GM20431 (cell line): ENCODE results near the gene STK32B.
"Not testable (repeated sequence)": the region's sequence is repeated elsewhere in the genome, so short reads cannot be mapped to it uniquely, and the experiment has no call there.

ENCODE experiments used
- in situ Hi-C: fragments of 300-500 bp; cut with MseI, MboI; formaldehyde crosslinking; loops from one replicate; pipeline ENCODE4 v1.15.0; 2020; ENCODE audit warnings: low sequenced_read_pairs; ENCODE audit not compliant: unreplicated experiment

The STK32B gene

DNA sequence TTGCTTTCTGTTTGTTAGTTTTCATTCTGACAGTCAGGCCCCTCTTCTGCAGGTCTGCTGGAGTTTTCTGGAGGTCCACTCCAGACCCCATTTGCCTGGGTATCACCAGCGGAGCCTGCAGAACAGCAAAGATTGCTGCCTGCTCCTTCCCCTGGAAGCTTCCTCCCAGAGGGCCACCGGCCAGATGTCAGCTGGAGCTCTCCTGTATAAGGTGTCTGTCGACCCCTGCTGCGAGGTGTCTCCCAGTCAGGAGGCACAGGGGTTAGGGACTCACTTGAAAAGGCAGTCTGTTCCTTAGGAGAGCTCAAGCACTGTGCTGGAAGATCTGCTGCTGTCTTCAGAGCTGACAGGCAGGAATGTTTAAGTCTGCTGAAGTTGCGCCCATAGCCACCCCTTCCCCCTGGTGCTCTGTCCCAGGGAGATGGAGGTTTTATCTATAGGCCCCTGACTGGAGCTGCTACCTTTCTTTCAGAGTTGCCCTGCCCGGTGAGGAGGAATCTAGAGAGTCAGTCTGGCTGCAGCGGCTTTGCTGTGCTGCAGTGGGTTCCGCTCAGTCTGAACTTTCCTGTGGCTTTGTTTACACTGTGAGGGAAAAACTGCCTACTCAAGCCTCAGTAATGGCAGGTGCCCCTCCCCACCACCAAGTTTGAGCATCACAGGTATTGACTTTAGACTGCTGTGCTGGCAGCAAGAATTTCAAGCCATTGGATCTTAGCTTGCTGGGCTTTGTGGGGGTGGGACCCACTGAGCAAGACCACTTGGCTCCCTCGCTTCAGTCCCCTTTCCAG lies 246.9 kb downstream of the STK32B start:
- in situ Hi-C loops: not testable (repeated sequence)

DNA sequence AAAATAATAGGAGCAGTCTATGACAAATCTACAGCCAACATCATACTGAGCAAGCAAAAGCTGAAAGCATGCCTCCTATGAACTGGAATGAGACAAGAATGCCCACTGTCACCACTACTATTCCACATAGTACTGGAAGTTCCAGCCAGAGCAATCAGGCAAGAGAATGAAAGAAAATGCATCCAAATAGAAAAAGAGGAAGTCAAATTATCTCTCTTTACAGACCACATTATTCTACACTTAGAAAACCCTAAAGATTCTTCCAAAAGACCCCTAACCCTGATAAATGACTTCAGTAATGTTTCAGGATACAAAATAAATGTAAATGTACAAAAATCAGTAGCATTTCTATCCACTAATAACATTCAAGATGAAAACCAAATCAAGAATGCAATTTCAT lies 249.0 kb downstream of the STK32B start:
- in situ Hi-C loops: no loop called here

DNA sequence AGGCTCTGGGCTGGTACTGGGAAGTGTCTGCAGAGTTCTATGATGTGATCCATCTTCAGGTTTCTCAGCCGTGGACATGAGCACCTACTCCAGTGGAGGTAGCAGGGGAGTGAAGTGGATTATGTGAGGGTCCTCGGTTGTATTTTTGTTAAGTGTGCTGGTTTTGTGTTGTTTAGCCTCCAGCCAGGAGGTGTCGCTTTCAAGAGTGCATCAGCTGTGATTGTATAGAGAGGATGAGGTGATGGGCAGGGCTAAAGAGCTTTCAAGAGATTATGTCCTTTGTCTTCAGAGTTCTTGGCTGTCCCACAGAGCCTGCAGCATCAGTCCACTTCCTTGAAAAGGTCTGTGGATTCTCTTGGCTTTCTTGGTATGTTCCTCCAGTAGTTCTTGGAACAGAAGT lies 256.6 kb downstream of the STK32B start:
- in situ Hi-C loops: no loop called here

DNA sequence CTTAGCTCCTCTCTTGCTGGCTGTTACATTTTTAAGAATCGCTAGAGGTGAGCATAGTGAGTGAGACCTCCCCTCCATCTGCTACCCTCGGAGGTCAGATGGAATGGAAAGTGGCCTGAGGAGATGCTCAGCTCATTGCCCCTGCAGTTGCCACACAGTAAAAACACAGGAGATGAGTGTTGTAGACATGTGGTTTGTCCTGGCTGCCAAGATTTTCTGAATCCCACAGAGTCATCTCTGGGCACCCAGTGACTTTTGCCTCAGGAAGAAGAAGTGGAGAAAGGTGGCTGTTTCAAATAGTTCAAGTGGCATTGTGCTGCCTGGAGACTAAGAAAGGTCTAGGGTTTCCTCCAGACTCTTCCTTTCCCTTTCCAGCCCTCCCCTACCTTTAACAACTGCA lies 271.0 kb downstream of the STK32B start:
- in situ Hi-C loops: no loop called here

DNA sequence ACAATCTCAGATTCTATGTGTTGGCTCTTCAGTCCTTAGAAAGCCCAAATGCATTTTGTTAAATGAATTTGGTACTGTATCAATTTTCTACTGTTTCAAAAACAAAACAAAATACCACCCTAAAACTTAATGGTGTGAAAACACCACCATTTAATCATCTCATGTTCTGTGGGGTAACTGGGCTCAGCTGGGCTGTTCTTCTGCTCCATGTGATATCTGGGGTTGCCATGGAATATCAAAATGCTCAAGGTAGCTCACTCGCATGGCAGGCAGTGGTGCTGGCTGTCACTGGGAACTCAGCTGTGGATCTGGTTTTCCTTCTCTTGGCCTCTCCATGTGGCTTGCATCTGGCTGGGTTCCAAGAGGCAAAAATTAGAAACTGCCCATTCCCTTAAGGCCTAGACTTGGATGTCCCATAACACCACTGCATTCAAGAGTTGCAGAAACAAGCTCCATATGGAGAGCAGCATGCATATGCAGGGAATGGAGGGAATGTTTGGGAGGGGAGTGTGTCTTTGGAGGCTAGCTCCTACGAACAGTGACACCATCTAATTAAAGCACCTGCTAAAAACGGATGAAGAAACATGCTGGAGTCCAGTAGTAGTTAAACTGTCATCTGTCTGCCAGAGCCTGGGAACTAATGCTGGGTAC lies 279.2 kb downstream of the STK32B start:
- in situ Hi-C loops: no loop called here

DNA sequence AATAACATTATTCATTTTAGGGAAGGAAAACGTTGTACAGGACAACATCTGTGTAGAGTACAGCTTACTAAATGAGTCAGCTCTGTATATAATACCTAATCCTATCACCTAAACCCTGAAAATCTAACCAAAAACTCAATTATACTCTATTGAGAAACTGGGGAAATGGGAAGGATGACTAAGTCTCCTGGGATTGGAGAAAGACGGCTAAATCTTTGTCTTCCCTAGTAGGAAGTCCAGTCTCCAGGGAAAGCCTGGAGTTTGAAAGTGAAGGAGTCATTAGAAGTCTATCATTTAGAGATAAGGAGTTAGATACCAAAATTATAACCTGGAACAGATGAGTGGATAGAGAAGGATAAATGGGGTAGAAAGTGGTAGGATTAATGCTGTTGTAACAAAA lies 286.5 kb downstream of the STK32B start:
- in situ Hi-C loops: no loop called here

DNA sequence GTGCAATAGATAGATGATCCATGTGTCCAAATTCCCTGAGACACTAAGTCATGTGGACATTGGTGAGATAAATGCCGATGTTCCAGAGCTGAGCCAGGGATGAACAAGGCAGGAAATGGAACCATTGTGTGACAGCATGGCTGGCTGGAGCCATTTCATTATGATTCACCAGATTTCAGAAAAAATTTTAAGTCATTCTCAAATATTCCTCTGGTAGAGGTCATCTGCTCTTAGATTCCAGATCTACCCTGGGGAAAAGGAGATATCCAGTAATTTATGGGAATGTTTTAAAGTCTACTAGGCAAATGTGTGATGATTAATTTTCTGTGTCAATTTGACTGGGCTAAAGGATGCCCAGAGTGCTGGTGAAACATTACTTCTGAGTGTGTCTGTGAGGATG lies 287.3 kb downstream of the STK32B start:
- in situ Hi-C loops: no loop called here

DNA sequence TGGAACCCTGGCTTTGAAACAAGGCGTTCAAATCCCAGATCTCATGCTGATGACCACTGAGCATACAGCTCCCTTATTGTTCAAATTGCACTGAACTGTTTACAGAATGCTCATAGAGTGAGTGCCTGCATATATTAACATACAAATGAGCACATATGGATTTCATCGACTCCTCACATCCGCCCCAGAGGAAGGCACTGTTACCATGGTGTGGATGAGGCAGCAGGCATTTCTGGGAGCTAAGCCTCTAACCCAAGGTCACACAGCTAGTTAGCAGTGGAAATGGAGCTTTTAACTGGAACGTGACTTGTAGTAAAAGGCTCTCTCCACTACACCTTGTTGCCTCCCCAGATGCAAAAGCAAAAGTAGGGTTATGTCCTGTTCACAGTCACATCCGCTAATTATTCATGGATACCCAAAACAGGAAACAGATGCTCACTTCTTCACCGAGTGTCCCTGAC lies 289.7 kb downstream of the STK32B start:
- in situ Hi-C loops: no loop called here

DNA sequence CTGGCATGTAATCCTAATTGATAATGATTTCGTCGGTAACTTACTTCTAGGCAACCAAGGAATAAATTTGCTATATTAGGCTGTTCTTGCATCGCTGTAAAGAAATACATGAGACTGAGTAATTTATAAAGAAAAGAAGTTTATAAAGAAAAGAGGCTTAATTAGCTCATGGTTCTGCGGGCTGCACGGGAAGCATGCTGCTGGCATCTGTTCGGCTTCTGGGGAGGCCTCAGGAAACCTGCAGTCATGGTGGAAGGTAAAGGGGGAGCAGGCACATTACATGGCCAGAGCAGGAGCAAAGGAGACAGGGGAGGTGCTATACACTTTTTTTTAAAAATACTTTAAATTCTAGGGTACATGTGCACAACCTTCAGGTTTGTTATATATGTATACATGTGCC lies 290.2 kb downstream of the STK32B start:
- in situ Hi-C loops: no loop called here

DNA sequence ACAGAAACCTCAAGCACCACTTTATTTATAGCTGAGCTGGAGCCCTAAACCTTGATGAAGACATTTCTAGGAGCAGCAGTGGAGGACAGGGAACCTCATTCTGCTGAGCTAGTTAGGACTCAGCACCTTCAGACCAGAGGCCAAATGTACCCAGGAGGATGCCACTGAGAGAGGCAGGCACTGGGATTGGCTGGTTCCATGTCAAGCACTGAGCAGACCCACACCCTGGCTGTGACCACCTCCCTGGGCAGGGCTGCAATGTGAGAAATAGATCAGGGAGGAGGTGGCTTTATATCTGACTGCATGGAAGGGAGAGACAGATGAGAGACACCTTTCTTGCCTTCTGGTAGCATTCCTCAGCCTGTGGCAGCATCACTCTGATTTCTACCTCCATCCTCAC lies 304.6 kb downstream of the STK32B start:
- in situ Hi-C loops: no loop called here

DNA sequence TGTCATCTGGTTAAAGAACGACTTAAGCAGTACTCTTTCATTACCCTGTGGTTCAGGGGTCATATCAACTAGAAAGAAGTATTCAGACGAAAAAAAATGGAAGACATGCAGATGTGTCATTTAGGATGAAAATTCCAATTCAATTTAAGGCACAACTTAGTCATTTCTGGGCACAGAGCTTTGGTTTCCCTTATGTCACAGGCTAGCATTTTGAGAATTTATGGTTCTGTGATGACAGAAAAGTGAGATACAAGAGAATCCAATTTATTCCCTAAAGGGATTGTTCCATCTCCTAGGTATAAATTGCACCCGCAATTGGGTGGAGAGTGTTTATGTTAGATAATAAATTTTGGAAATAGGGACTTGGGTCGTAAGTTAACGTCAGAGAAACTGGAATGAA lies 306.6 kb downstream of the STK32B start:
- in situ Hi-C loops: no loop called here

DNA sequence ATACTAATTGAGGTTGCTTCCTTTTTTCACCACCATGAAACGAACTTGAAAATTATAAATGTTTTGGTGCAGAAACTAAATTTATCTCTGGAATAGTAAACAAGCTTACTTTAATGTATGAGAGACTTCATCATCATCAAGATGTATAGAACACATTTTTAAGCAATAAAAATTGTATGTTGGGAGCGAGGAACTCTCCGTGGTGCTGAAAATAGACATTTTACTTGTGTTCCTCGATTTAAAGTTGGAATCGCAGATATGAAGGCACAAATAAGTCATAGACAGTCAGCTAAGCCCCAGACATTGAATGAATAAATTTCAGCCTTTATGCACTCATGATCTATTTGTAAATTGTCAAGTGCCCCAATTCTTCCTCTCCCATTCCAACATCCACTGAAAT lies 310.7 kb downstream of the STK32B start:
- in situ Hi-C loops: no loop called here

DNA sequence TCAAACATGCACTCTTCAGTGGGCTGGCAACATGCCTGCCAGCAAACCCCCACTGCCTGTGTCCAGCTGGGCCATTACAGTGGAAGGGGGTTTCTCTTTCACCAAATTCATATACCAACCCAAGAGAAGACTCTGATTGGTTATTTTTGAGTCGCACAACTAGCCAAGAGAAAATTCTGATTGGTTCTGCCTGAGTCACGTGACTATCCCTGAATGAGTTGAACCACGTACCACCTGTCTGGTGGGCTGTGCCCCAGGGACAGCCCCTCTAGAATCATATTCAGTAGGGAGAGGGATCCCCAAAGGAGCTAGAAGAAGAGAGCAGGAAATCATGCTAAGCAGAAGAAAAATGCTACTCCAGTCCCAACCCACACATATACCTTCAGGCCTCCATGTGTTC lies 313.1 kb downstream of the STK32B start:
- in situ Hi-C loops: no loop called here

DNA sequence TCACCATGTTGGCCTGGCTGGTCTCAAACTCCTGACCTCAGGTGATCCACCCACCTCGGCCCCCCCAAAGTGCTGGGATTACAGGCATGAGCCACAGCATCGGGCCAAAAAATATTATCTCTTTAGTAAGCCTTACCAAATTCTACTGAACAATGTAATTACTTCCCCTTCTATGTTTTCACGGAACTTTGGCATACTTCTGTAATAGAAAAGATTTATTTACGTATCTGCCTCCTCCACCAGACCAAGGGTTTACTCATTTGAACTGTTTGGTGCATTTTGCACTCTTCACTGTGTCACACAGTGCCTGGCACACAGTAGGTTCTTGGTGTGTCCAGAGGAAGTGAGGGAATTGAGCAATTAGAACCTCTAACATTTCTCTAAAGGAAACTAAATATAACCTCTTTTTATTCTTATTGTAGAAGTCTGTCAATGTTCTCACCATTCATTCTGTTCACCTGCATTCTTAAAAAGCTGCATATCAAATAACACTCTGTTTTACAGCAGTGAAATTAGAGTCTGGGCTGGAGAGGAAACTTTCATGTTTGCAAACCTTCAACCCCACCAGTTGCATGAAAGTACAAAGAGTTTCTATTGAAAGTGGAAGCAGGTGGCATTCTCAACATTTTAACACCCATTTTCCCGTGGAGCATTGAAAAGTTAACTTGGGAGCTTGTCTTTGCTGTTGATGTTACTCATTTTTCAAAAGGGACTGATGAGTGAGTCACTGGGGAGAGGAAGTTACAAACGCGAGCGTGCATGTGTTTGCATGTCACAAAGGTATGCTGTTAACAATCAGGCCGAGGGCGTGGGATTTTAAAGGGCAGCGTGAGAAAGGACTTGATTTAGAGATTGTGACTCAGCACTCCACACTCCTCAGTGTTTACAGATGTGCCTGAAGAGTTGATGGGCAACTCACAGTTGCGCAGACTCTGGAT lies 314.1 kb downstream of the STK32B start:
- in situ Hi-C loops: no loop called here

DNA sequence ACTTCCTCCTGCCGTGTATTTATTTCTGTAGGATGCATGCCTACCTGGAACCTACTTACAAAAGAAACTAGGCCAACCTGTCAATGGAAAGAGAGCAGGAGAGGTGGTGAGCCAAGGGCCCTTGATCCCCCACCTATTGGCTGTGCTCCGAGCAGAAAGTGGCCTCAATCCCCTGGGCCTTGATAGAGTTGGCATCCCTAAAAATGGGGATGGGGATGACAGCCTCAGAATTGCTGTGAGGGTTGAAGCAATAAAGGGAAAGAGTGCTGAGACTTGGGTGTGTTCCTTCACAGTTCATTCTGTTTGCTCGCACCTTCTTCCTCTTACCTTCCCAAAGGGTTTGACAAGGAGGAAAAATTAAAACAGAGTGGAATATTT lies 314.7 kb downstream of the STK32B start:
- in situ Hi-C loops: no loop called here

DNA sequence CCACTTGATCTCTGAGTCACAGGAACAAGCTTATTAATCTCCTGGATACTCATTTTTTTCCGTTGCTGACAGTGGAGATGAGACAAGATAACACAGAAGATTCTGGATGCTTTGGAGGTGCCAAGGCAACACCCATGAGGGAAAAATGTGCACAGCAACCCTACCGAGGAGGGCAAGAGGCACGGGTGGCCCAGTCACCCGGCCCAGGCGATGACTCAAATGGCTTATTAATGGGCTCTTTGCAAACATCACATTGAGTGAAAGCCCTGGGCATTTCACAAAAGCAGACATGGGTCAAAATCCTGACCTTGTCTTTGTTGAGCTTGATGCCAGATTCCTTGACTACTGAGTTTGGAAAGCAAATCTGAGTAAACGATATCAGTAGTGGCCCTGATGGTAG lies 315.1 kb downstream of the STK32B start:
- in situ Hi-C loops: no loop called here

DNA sequence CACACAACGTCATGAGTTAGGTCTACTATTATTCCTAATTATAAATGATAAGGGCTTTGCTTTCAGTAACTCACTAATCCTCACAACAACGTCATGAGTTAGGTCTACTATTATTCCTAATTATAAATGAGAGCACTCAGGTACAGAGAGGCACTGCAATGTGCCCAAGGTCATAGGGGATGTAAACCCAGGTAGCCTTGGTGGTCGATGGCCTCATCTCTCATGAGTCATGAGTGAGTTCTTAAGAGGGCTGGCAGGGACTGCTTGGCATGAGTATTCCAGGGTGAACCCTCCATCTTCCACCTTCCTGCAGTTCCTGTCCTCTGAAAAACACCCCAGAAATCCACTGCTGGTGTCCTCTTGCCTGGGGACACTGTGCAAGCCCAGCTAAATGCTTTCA lies 317.1 kb downstream of the STK32B start:
- in situ Hi-C loops: no loop called here

DNA sequence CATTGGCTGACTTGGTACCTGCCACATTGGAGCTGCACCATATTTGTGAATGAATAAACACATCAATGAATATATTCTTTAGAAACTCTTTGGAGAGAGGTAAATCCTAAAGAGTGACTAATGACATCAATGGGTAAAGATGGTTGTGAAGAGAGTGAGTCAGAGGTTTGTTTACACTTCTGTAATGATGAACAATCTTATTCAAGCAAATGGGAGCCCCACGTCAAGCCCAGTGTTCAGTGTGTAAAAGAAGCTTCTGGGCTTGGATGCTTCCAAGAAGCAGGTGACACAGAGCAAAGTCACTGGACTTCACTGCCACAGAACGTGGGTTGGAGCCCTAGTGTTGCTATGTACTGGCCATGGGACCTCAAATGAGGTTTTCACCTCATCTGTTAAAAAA lies 319.0 kb downstream of the STK32B start:
- in situ Hi-C loops: no loop called here

DNA sequence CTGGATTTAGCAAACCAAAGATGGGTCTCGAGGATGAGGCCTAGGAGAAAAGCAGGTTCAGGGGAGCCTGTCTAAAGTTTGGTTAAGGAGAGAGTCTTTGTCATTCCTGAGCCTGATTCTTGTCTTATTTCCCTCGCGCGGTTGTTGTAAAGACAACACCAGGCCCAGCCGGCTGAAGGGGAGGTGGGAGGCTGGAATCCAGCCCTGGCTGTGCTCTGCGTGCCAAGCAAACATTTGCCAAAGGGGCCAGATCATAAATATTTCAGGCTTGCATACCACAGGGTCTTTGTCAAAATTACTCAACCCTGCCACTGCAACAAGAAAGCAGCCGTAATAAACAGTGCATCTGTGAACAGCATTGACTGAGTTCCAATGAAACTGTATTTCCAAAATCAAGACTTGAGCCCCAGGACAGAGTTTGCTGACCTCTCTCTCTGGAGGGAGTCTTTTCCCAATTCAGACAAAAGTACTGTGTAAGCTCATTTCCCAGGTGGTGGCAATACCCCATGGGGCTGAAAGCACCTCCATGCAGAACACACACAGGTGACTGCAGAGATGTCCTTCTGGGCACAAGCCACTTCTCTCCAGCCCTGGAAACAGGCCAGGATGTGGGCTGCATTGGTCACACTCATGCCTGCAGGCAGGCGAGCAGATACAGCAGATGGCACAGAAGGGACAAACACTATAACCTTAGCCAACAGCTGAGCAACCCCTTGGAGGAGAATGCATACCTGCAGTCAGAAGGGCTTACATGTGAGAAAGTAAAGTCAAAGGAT lies 320.3 kb downstream of the STK32B start:
- in situ Hi-C loops: no loop called here

DNA sequence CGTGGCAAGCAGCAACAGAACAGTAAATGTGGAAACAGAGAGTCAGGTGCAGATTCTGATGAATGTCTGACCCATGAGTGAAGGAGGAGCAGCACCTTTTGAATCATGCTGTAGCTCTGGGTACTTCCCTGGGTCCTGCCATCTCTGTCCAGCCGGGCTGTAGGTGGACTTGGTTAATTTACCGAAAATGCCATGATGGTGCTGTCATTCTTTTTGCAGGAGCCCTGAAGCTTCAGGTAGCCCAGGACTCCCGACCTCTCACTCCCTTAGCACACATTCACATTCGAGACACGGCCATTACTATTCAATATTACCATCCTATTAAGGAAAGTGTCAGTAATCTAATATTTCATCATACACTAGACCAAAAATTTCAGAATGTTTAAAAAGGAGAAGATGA lies 320.9 kb downstream of the STK32B start:
- in situ Hi-C loops: no loop called here
